Heart left ventricle (tissue), 16 donors: ENCODE measurements around the gene CREBZF. TPM values are rescaled to one million over a fixed set of nuclear protein-coding genes. Genes with fewer than 3 reads are reported as not detected.
"Not testable (repeated sequence)": the region's sequence is repeated elsewhere in the genome, so short reads cannot be mapped to it uniquely, and the experiment has no call there.

Experiments
- ATAC-seq, 4 donors: fragments of 200-7000 bp; cut with Tn5 transposase; one replicate each; pipeline ENCODE4 v1.9.1; 2020 to 2022; ENCODE audit warnings: moderate library complexity in 4 of 4, mild to moderate bottlenecking in 3 of 4, moderate number of reproducible peaks in 1 of 4
- DNase-seq, 5 donors: peaks; one replicate each; pipeline ENCODE4 v3.0.0-alpha.2; 2020
- H3K27ac ChIP-seq, 12 donors: fragments of 200-600 bp; sonication (generic) in 4 of 12; one replicate each; pipeline versions ENCODE4 v1.5.0 to v1.8.0; 2016 to 2022; ENCODE audit warnings: mild to moderate bottlenecking in 2 of 12
- H3K27me3 ChIP-seq, 9 donors: fragments of 200-600 bp; sonication (generic) in 2 of 9; one replicate each; pipeline versions ENCODE4 v1.5.1 to v1.8.0; 2016 to 2022; ENCODE audit warnings: mild to moderate bottlenecking in 3 of 9
- H3K36me3 ChIP-seq, 9 donors: fragments of 200-600 bp; sonication (generic) in 2 of 9; one replicate each; pipeline versions ENCODE4 v1.5.0 to v1.8.0; 2018 to 2022; ENCODE audit warnings: mild to moderate bottlenecking in 2 of 9
- H3K4me1 ChIP-seq, 12 donors: fragments of 200-600 bp; sonication (generic) in 4 of 12; one replicate each; pipeline versions ENCODE4 v1.5.0 to v1.8.0; 2016 to 2022; ENCODE audit warnings: mild to moderate bottlenecking in 3 of 12
- H3K4me3 ChIP-seq, 12 donors: fragments of 200-600 bp; sonication (generic) in 4 of 12; one replicate each; pipeline versions ENCODE4 v1.5.0 to v1.8.0; 2017 to 2022; ENCODE audit warnings: mild to moderate bottlenecking in 9 of 12, moderate library complexity in 4 of 12
- H3K9me3 ChIP-seq, 12 donors: fragments of 200-600 bp; sonication (generic) in 4 of 12; one replicate each; pipeline versions ENCODE4 v1.5.0 to v1.8.0; 2016 to 2022; ENCODE audit warnings: mild to moderate bottlenecking in 1 of 12
- POLR2A ChIP-seq, 2 donors: fragments of 450-650 bp; IDR thresholded peaks; one replicate each; pipeline ENCODE4 v1.6.1; 2017; ENCODE audit warnings: antibody characterized with exemption in 2 of 2, mild to moderate bottlenecking in 2 of 2, moderate library complexity in 2 of 2
- WGBS, 4 donors: extraction: QIAGEN DNeasy Blood & Tissue Kit in 2 of 4; methylation state at CpG; one replicate each; pipeline versions ENCODE4 v1.1.5 to v1.1.7; 2013 to 2018; 5-methylcytosine and 5-hydroxymethylcytosine counted together
- intact Hi-C, 10 donors: fragments of 100-400 bp; cut with DNase I; formaldehyde crosslinking; loops; one replicate each; pipeline versions ENCODE4 v1.11.1 to v1.14.2; 2022
- polyA plus RNA-seq, 2 donors: library from polyadenylated mRNA; stranded (reverse); fragments of 200-250 nt; gene quantifications; one replicate each; pipeline ENCODE4 v1.2.3, GENCODE V29; 2013
- total RNA-seq, 9 donors: library from RNA; depleted of rRNA in 2 of 9; stranded (reverse); fragments of >200 nt in 2 of 9; fragmentation: NEBNext Ultra II Directional in 3 of 9; extraction: Animal tissue kit (Norgen Biotek cat#: 25700) in 3 of 9; gene quantifications; one replicate each; pipeline versions ENCODE4 v1.1.0 to v1.2.4, GENCODE V29; 2016 to 2023
- TF ChIP-seq, protein P1 (sequence below), 12 donors: fragments of 200-600 bp; sonication (generic) in 4 of 12; IDR thresholded peaks; one replicate each; pipeline versions ENCODE4 v1.5.0 to v1.8.0; 2018 to 2022; ENCODE audit warnings: antibody characterized with exemption in 12 of 12, mild to moderate bottlenecking in 5 of 12
- donor health status: ischemic (EF 13 %, LVEDD 7.1; RV severe dilation, severe dysfunction).
- donor health status: healthy with polysubstance abuse.
- donor health status: DM: no; HTN: yes; CAD: no.
- donor health status: DM: no; HTN: no; CAD: no.
- donor health status: ischemic (EF 25% LVEDD 6.9; RV normal size, moderate dysfunction).
- donor health status: ischemic (EF 25% LVEDD 5.7; RV mildly dilated, moderate dysfunction).
- donor health status: healthy.
- donor health status: DM: yes; HTN: yes; CAD: no.
- donor health status: ischemic (EF 35%, LVEDD 5.7; RV mildly dilated, moderate dysfunction).
- donor health status: nonischemic (EF 11% LVEDD 7.7; RV severe dilation, severe dysfunction).
- donor health status: DM: yes; HTN: yes; CAD: no.
- donor health status: PGD.
- donor health status: ischemic (EF 29% LVEDD 5.4; RV normal size, mild dysfunction).
- donor health status: nonischemic (EF 23%, LVEDD 6.1; RV moderate dilation, normal function).

Gene CREBZF
- total and polyA plus RNA-seq, 11 donors, result 11.5 to 17.8 (median 12.8) TPM

DNA sequence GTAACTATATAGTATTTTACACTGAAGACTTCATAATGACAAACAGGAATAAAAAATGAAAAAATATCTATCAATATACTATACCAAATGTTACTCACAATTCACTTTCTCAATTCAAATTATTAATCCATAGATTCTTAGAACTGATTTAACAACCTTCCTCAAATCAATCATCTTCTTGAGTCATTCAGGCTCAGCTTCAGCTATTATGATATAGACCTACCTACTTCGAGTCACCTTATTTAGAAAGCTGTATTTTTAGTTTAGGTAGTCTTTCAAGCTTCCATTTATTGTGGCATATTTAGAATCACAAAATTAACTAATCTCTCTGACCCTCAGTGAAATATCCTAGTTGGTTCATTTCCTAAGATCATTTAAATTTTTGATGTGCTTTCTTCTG is 8.2 kb downstream of the CREBZF start:
- Histone ChIP-seq H3K36me3 (peaks cover 0 to 96% (median 75%) of the 10 kb centered on the region in 9 donors), H3K27ac (no peak overlapping the region), H3K4me1 (peaks cover 0 to 51% (median 43%) of the 10 kb centered on the region in 12 donors), H3K4me3 (no peak overlapping the region), H3K27me3 (no peaks in the 10 kb centered on the region), H3K9me3 (no peaks in the 10 kb centered on the region)
- TF ChIP-seq POLR2A (IDR thresholded peaks at IDR 0.05), result no peak
- TF ChIP-seq, protein P1, sequence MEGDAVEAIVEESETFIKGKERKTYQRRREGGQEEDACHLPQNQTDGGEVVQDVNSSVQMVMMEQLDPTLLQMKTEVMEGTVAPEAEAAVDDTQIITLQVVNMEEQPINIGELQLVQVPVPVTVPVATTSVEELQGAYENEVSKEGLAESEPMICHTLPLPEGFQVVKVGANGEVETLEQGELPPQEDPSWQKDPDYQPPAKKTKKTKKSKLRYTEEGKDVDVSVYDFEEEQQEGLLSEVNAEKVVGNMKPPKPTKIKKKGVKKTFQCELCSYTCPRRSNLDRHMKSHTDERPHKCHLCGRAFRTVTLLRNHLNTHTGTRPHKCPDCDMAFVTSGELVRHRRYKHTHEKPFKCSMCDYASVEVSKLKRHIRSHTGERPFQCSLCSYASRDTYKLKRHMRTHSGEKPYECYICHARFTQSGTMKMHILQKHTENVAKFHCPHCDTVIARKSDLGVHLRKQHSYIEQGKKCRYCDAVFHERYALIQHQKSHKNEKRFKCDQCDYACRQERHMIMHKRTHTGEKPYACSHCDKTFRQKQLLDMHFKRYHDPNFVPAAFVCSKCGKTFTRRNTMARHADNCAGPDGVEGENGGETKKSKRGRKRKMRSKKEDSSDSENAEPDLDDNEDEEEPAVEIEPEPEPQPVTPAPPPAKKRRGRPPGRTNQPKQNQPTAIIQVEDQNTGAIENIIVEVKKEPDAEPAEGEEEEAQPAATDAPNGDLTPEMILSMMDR (IDR thresholded peaks at IDR 0.05), result no peak
- DNase-seq (no peak), ATAC-seq (no peak)
- 81 to 88% (median 86%) methylated on average over 1 of the region's 1 CpG for WGBS, 4 donors
- intact Hi-C loops, result no loop called here

DNA sequence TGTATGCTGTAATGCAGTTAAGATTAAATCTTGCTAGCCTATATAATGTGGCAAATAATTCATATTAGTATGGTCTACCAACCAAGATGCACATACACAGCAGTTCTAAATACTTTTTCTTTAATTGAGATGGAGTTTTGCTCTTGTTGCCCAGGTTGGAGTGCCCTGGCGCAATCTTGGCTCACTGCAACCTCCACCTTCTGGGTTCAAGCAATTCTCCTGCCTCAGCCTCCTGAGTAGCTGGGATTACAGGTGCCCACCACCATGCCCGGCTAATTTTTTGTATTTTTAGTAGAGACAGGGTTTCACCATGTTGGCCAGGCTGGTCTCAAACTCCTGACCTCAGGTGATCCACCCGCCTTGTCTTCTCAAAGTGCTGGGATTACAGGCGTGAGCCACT is 10.6 kb downstream of the CREBZF start:
- 95 to 99% (median 99%) methylated on average over 3 to 4 of the region's 4 CpGs for WGBS, 4 donors
- DNase-seq, ATAC-seq, H3K4me3 ChIP-seq, H3K9me3 ChIP-seq, intact Hi-C loops, H3K27ac ChIP-seq, H3K27me3 ChIP-seq: not testable (repeated sequence)
- Histone ChIP-seq H3K4me1 (peaks cover 0 to 31% (median 21%) of the 10 kb centered on the region in 12 donors), H3K36me3 (peaks cover 0 to 86% (median 63%) of the 10 kb centered on the region in 9 donors)

DNA sequence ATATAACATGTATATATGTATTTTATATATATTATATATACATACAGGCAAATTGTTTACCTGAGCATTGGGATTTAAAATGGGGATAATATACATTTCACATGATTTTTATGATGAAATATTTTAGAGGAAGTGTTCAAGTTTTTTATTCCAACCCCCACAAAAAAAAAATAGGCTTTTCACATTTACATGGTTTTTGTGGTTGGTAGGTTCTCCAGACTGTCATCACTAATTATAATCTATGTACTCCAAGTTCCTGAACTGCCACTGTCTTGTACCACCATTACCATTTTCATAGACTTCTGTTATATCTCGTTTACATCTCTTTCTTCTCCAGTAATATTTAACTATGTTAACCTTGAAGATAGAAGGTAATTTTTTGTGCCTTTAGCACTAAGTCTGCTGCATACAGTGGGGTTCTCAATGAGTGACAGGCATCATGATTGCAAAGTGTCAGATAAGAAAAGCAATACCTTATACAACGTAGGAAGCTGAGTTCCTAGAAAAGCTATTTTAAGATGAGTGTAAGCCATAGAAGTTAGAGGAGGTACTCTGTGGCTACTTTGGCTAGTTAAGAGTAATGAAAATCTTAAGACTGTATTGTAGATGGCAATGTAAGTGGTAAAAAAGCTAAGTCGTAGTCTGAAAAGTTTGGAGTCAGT is 12.0 kb downstream of the CREBZF start:
- DNase-seq (no peak), ATAC-seq (no peak)
- intact Hi-C loops, result no loop called here
- H3K27ac ChIP-seq, result no peak overlapping the region
- peaks cover 0 to 29% (median 16%) of the 10 kb centered on the region in 12 donors for H3K4me1 ChIP-seq
- 56 to 63% (median 59%) methylated on average over 3 of the region's 3 CpGs for WGBS, 4 donors
- no peak for TF ChIP-seq POLR2A (IDR thresholded peaks at IDR 0.05)
- TF ChIP-seq, protein P1 (IDR thresholded peaks at IDR 0.05), result no peak
- peaks cover 0 to 72% (median 50%) of the 10 kb centered on the region in 9 donors for H3K36me3 ChIP-seq
- no peaks in the 10 kb centered on the region for H3K27me3 ChIP-seq
- no peak overlapping the region for H3K4me3 ChIP-seq
- no peaks in the 10 kb centered on the region for H3K9me3 ChIP-seq

DNA sequence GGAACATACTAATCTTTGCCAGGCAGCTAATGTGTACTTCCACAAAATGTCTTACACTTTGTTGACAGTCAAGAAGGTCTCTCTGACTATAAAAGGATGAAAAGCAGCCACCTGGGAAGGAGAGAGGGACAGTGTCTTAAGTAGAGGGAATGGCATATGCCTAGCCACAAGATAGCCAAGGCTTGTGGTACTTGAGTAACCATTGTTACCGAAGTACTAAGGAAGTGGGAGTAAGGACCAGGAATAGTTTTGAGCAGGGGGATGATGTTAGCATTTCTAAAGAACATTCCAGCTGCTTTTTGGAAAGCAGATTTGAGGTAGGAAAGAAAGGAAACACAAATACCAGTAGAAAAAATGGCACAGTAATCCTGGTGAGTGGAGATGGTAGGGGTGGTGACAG is 13.8 kb downstream of the CREBZF start:
- Histone ChIP-seq H3K4me3 (no peak overlapping the region), H3K9me3 (no peaks in the 10 kb centered on the region), H3K27me3 (no peaks in the 10 kb centered on the region), H3K27ac (no peak overlapping the region), H3K36me3 (peaks cover 0 to 54% (median 32%) of the 10 kb centered on the region in 9 donors), H3K4me1 (peaks cover 0 to 31% (median 21%) of the 10 kb centered on the region in 12 donors)
- DNase-seq (no peak), ATAC-seq (no peak)
- intact Hi-C loops, result no loop called here
- no peak for TF ChIP-seq POLR2A (IDR thresholded peaks at IDR 0.05)
- TF ChIP-seq, protein P1 (IDR thresholded peaks at IDR 0.05), result no peak
- WGBS, 4 donors, result 63 to 79% (median 70%) methylated on average over 1 of the region's 1 CpG
